Endothelial cell (in vitro differentiated cells): ENCODE data around the gene LRIG1. TPM values are rescaled to one million over a fixed set of nuclear protein-coding genes. Genes with fewer than 3 reads are reported as not detected.

Source experiments
- DNase-seq: peaks from one replicate; pipeline ENCODE4 v3.0.0; 2021; ENCODE audit warnings: low spot score
- H3K27ac Mint-ChIP-seq: one replicate; pipeline ENCODE4 v1.8.0; 2021; ENCODE audit warnings: mixed read lengths, inconsistent platforms; ENCODE audit not compliant: unreplicated experiment
- H3K27me3 Mint-ChIP-seq: one replicate; pipeline ENCODE4 v1.8.0; 2021; ENCODE audit warnings: mild to moderate bottlenecking, moderate library complexity, mixed read lengths, inconsistent platforms; ENCODE audit not compliant: unreplicated experiment
- H3K36me3 Mint-ChIP-seq: one replicate; pipeline ENCODE4 v1.8.0; 2021; ENCODE audit warnings: mild to moderate bottlenecking, low read depth, mixed read lengths, inconsistent platforms; ENCODE audit not compliant: unreplicated experiment
- H3K4me1 Mint-ChIP-seq: one replicate; pipeline ENCODE4 v1.8.0; 2021; ENCODE audit warnings: mild to moderate bottlenecking, mixed read lengths, inconsistent platforms; ENCODE audit not compliant: unreplicated experiment
- H3K4me3 Mint-ChIP-seq: one replicate; pipeline ENCODE4 v1.8.0; 2021; ENCODE audit warnings: mild to moderate bottlenecking, mixed read lengths, inconsistent platforms; ENCODE audit not compliant: unreplicated experiment
- H3K9me3 Mint-ChIP-seq: one replicate; pipeline ENCODE4 v1.8.0; 2021; ENCODE audit warnings: mixed read lengths, inconsistent platforms; ENCODE audit not compliant: unreplicated experiment
- total RNA-seq: library from RNA; stranded (reverse); fragmentation: NEBNext Ultra II Directional; extraction: Animal tissue kit (Norgen Biotek cat#: 25700); gene quantifications from one replicate; pipeline ENCODE4 v1.2.1, GENCODE V29; 2021; ENCODE audit not compliant: unreplicated experiment
- TF ChIP-seq, protein P1 (sequence below): fragments of 200-600 bp; sonication (generic); IDR thresholded peaks from one replicate; pipeline ENCODE4 v1.5.0; 2021; ENCODE audit warnings: antibody characterized with exemption; ENCODE audit not compliant: unreplicated experiment

The LRIG1 gene
- total RNA-seq, 1 donor from 2014 or later = 25.1 TPM

DNA sequence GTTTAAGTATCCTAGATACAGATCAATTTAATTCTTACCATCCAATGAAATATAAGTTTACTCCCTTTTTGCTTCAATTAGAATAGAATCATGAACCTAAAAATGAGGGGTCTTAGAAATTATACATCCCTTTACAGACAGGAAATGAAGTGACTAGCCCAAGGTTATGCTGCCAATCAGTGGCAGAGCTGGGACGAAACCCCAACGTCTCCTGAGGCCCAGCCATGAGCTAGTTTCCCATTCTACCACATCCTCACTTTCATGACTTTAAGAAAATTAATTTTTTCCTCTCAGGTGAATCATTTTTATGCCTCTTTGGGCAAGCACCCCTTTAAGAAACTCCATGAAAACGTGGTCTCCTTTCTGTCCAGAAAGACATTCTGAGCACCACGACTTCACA, 11.2 kb downstream of the LRIG1 start:
- peaks cover 3% of the 10 kb centered on the region for H3K27me3 Mint-ChIP-seq
- TF ChIP-seq, protein P1, sequence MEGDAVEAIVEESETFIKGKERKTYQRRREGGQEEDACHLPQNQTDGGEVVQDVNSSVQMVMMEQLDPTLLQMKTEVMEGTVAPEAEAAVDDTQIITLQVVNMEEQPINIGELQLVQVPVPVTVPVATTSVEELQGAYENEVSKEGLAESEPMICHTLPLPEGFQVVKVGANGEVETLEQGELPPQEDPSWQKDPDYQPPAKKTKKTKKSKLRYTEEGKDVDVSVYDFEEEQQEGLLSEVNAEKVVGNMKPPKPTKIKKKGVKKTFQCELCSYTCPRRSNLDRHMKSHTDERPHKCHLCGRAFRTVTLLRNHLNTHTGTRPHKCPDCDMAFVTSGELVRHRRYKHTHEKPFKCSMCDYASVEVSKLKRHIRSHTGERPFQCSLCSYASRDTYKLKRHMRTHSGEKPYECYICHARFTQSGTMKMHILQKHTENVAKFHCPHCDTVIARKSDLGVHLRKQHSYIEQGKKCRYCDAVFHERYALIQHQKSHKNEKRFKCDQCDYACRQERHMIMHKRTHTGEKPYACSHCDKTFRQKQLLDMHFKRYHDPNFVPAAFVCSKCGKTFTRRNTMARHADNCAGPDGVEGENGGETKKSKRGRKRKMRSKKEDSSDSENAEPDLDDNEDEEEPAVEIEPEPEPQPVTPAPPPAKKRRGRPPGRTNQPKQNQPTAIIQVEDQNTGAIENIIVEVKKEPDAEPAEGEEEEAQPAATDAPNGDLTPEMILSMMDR = no peak
- H3K4me1 Mint-ChIP-seq = peaks cover 46% of the 10 kb centered on the region
- H3K9me3 Mint-ChIP-seq = no peaks in the 10 kb centered on the region
- no peak overlapping the region for H3K4me3 Mint-ChIP-seq
- H3K36me3 Mint-ChIP-seq = no peaks in the 10 kb centered on the region
- DNase-seq = no peak
- no peak overlapping the region for H3K27ac Mint-ChIP-seq

DNA sequence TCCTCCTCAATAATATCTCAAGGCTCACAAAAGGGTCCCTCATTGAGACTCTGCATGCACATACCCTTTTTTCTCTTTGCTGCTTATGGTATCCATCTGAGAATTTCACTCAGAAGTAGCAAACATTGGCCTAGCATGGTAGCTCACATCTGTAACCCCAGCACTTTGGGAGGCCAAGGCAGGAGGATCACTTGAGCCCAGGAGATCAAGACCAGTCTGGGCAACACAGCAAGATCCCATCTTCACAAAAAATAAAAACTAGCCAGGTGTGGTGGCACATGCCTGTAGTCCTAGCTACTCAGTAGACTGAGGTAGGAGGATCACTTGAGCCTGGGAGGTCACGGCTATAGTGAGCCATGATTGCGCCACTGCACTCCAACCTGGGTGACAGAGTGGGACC, 11.7 kb downstream of the LRIG1 start:
- H3K27ac Mint-ChIP-seq = no peak overlapping the region
- no peak for DNase-seq
- TF ChIP-seq, protein P1 = no peak
- H3K27me3 Mint-ChIP-seq = peaks cover 3% of the 10 kb centered on the region
- peaks cover 47% of the 10 kb centered on the region for H3K4me1 Mint-ChIP-seq
- H3K4me3 Mint-ChIP-seq = no peak overlapping the region
- no peaks in the 10 kb centered on the region for H3K36me3 Mint-ChIP-seq
- no peaks in the 10 kb centered on the region for H3K9me3 Mint-ChIP-seq

DNA sequence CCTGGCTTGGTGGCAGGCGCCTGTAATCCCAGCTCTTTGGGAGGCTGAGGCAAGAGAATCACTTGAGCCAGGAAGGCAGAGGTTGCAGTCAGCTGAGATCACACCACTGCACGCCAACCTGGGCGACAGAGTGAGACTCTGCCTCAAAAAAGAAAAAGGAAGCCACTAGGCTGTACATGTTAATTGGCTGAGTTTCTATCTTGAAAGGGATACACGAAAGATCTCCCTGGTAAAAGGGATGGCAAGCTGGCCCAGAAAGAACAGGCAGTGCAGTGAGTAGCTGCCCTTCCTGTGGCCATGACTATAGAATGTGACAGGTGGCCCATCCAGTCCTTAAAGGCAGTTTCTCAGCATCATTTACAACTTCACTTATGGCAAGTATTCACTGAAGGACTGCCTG, 12.3 kb downstream of the LRIG1 start:
- no peak overlapping the region for H3K27ac Mint-ChIP-seq
- peaks cover 48% of the 10 kb centered on the region for H3K4me1 Mint-ChIP-seq
- peaks cover 3% of the 10 kb centered on the region for H3K27me3 Mint-ChIP-seq
- DNase-seq = no peak
- H3K36me3 Mint-ChIP-seq = no peaks in the 10 kb centered on the region
- TF ChIP-seq, protein P1 = no peak
- no peak overlapping the region for H3K4me3 Mint-ChIP-seq
- H3K9me3 Mint-ChIP-seq = no peaks in the 10 kb centered on the region

DNA sequence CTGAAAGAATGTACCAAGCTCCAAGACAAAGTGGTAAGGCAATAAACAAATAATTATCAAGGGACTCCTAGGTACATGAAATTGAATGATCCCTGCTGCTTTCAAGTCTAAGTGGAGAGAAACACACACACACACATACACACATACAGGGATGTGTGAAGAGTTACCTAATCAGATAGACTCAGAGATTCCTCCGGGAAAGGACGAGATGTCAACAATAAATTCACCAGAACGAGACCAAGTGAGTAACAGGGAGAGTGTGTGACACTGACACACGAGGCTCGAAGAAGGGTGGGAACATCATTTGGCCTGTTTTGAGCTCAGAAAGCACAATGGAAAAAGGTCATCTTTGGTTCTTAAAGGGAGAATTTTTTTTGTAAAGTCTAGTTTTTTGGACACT, 13.4 kb downstream of the LRIG1 start:
- no peaks in the 10 kb centered on the region for H3K9me3 Mint-ChIP-seq
- H3K27ac Mint-ChIP-seq = no peak overlapping the region
- H3K36me3 Mint-ChIP-seq = no peaks in the 10 kb centered on the region
- H3K4me1 Mint-ChIP-seq = peaks cover 49% of the 10 kb centered on the region
- peaks cover 3% of the 10 kb centered on the region for H3K27me3 Mint-ChIP-seq
- H3K4me3 Mint-ChIP-seq = no peak overlapping the region
- TF ChIP-seq, protein P1 = no peak
- DNase-seq = no peak

DNA sequence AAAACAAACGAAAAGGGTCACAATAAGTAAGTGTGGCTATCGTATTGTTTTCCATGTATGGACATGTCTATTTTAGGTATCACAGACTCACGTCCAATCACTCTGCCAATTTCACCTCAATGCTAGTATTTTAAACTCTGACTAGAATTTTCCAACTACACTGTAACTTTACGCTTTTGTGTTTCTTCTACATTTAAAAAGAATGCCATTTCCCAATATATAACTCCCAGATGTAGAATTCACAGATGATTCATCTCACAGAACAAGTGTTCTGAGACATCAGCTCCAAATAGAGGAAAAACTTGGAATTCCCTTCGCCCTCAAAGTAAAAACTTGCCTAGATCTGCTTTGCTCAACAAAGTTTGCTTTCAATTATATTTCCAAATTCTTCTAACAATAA, 14.2 kb downstream of the LRIG1 start:
- Mint-ChIP-seq H3K4me3 (no peak overlapping the region), H3K4me1 (peaks cover 50% of the 10 kb centered on the region), H3K9me3 (no peaks in the 10 kb centered on the region), H3K27me3 (peaks cover 3% of the 10 kb centered on the region), H3K27ac (no peak overlapping the region), H3K36me3 (no peaks in the 10 kb centered on the region)
- no peak for DNase-seq
- TF ChIP-seq, protein P1 = no peak
